HCT116 (cell line): ENCODE measurements around the gene PTGR1. TPM values are rescaled to one million over a fixed set of nuclear protein-coding genes. Genes with fewer than 3 reads are reported as not detected.

Source experiments
- ATAC-seq: fragments of 200-7000 bp; cut with Tn5 transposase; 2 replicates; pipeline ENCODE4 v1.9.1; 2020; ENCODE audit warnings: mild to moderate bottlenecking, moderate library complexity
- BruUV-seq: library from RNA; stranded (reverse); fragments of 400-500 nt; replicated peaks from 2 replicates; lab custom pipeline; 2021; lab: Mats Ljungman, UMichigan
- CTCF ChIA-PET: fragments of 300-600 bp; sonication (Branson Sonifier 250); formaldehyde crosslinking; loops from one replicate; lab custom pipeline; 2021; ENCODE audit warnings: antibody characterized with exemption; lab: Charles Lee
- POLR2A ChIA-PET: fragments of 300-600, 350-600 bp; sonication (Branson Sonifier 250); formaldehyde crosslinking; loops from one replicate; lab custom pipeline; 2021; ENCODE audit warnings: antibody characterized with exemption; lab: Charles Lee
- RAD21 ChIA-PET, 2 experiments: fragments of 300-600 bp; sonication (Branson Sonifier 250); formaldehyde crosslinking; loops; one replicate each; lab custom pipeline; 2023; ENCODE audit warnings: low total read pairs in 2 of 2; ENCODE audit not compliant: uncharacterized antibody in 2 of 2, unreplicated experiment in 2 of 2, low non-redundant PET in 1 of 2; lab: Charles Lee
- DNase-seq: peaks from one replicate; pipeline ENCODE4 v3.0.0-alpha.2; 2010; ENCODE audit warnings: low read depth, low spot score
- H2AFZ ChIP-seq: fragments of 200-600 bp; shearing (Covaris generic), sonication (generic); 2 replicates; pipeline ENCODE4 v1.6.1; 2017; ENCODE audit warnings: low read depth, mixed run types, mixed read lengths, antibody characterized with exemption, low read length; ENCODE audit not compliant: poor library complexity, severe bottlenecking
- H3K27ac ChIP-seq: 2 replicates; pipeline ENCODE4 v1.5.1; 2012; ENCODE audit warnings: low read depth, low read length
- H3K27me3 ChIP-seq: fragments of 200-600 bp; sonication (generic); 2 replicates; pipeline ENCODE4 v1.6.1; 2016; ENCODE audit warnings: mixed run types, low read length, mixed read lengths; ENCODE audit not compliant: insufficient read depth
- H3K36me3 ChIP-seq, 2 experiments: fragments of 200-500 bp in 1 of 2; fragments of 200-600 bp in 1 of 2; sonication (Bioruptor generic) in 1 of 2; sonication (generic) in 1 of 2; 2 replicates each; pipeline versions ENCODE4 v1.5.1 to v1.6.1; 2014 to 2016; ENCODE audit warnings: low read length in 2 of 2, inconsistent platforms in 1 of 2, mixed read lengths in 1 of 2, mixed run types in 1 of 2; ENCODE audit not compliant: insufficient read depth in 2 of 2, control insufficient read depth in 1 of 2
- H3K4me1 ChIP-seq, 2 experiments: fragments of 200-600 bp in 1 of 2; sonication (generic) in 1 of 2; 2 replicates each; pipeline versions ENCODE4 v1.5.1 to v1.6.1; 2012 to 2017; ENCODE audit warnings: low read length in 2 of 2, inconsistent platforms in 1 of 2, mild to moderate bottlenecking in 1 of 2, mixed read lengths in 1 of 2, mixed run types in 1 of 2, moderate library complexity in 1 of 2; ENCODE audit not compliant: insufficient read depth in 2 of 2, control insufficient read depth in 1 of 2
- H3K4me2 ChIP-seq: fragments of 200-600 bp; sonication (generic); 2 replicates; pipeline ENCODE4 v1.6.1; 2017; ENCODE audit warnings: mixed run types, low read length, mixed read lengths
- H3K4me3 ChIP-seq, 2 experiments: fragments of 200-600 bp in 1 of 2; sonication (generic) in 1 of 2; replicated peaks in 1 of 2; 2 replicates each; pipeline ENCODE4 v1.5.1; 2011 to 2016; ENCODE audit warnings: low read length in 2 of 2, control low read depth in 1 of 2, low read depth in 1 of 2, mild to moderate bottlenecking in 1 of 2, mixed read lengths in 1 of 2, mixed run types in 1 of 2
- H3K79me2 ChIP-seq: fragments of 200-600 bp; sonication (generic); 2 replicates; pipeline ENCODE4 v1.6.1; 2017; ENCODE audit warnings: mild to moderate bottlenecking, mixed run types, low read length, moderate library complexity, mixed read lengths; ENCODE audit not compliant: insufficient read depth
- H3K9ac ChIP-seq: fragments of 200-600 bp; sonication (generic); 2 replicates; pipeline ENCODE4 v1.6.1; 2016; ENCODE audit warnings: low read length, mixed read lengths
- H3K9me2 ChIP-seq: fragments of 200-600 bp; sonication (generic), shearing (Covaris generic); 2 replicates; pipeline ENCODE4 v1.6.1; 2017; ENCODE audit warnings: mixed run types, mild to moderate bottlenecking, moderate library complexity; ENCODE audit not compliant: insufficient read depth
- H3K9me3 ChIP-seq, 2 experiments: fragments of 200-500 bp in 1 of 2; fragments of 200-600 bp in 1 of 2; sonication (Bioruptor generic) in 1 of 2; sonication (generic) in 1 of 2; 2 replicates each; pipeline ENCODE4 v1.6.1; 2014 to 2017; ENCODE audit warnings: low read length in 2 of 2, mixed read lengths in 2 of 2, inconsistent platforms in 1 of 2, low read depth in 1 of 2, mild to moderate bottlenecking in 1 of 2, mixed run types in 1 of 2, moderate library complexity in 1 of 2; ENCODE audit not compliant: control insufficient read depth in 1 of 2, insufficient read depth in 1 of 2
- H4K20me1 ChIP-seq: fragments of 200-600 bp; sonication (generic), shearing (Covaris generic); 2 replicates; pipeline ENCODE4 v1.6.1; 2017; ENCODE audit warnings: mixed run types, mild to moderate bottlenecking, moderate library complexity; ENCODE audit not compliant: insufficient read depth
- CBX3 ChIP-seq: IDR thresholded peaks from 2 replicates; pipeline ENCODE4 v1.6.1; 2012; ENCODE audit warnings: low read depth
- CEBPB ChIP-seq: IDR thresholded peaks from 2 replicates; pipeline ENCODE4 v1.6.1; 2012; ENCODE audit warnings: low read depth
- EGR1 ChIP-seq: IDR thresholded peaks from 2 replicates; pipeline ENCODE4 v1.6.1; 2012; ENCODE audit warnings: low read depth
- ELF1 ChIP-seq: IDR thresholded peaks from 2 replicates; pipeline ENCODE4 v1.6.1; 2012; ENCODE audit warnings: low read depth, borderline replicate concordance
- EZH2 ChIP-seq: fragments of 200-600 bp; sonication (generic); IDR thresholded peaks from 2 replicates; pipeline ENCODE4 v1.6.1; 2017; ENCODE audit warnings: antibody characterized with exemption, mixed run types
- EZH2phosphoT487 ChIP-seq: fragments of 200-600 bp; IDR thresholded peaks from 2 replicates; pipeline ENCODE4 v1.6.1; 2018; ENCODE audit warnings: antibody characterized with exemption, borderline replicate concordance
- FOSL1 ChIP-seq: IDR thresholded peaks from 2 replicates; pipeline ENCODE4 v1.6.1; 2012; ENCODE audit warnings: low read depth
- MAX ChIP-seq: IDR thresholded peaks from 2 replicates; pipeline ENCODE4 v1.6.1; 2012
- POLR2A ChIP-seq: IDR thresholded peaks from 2 replicates; pipeline ENCODE4 v1.7.0; 2011; ENCODE audit warnings: borderline replicate concordance; ENCODE audit not compliant: insufficient read depth, insufficient read length; ENCODE audit errors: extremely low read depth
- RAD21 ChIP-seq: IDR thresholded peaks from 2 replicates; pipeline ENCODE4 v1.6.1; 2012; ENCODE audit warnings: low read depth, mild to moderate bottlenecking
- SIN3A ChIP-seq: IDR thresholded peaks from 2 replicates; pipeline ENCODE4 v1.6.1; 2012; ENCODE audit warnings: low read depth
- SP1 ChIP-seq: IDR thresholded peaks from 2 replicates; pipeline ENCODE4 v1.6.1; 2012; ENCODE audit warnings: low read depth
- SRF ChIP-seq: IDR thresholded peaks from 2 replicates; pipeline ENCODE4 v1.6.1; 2012; ENCODE audit warnings: low read depth
- TCF7L2 ChIP-seq: IDR thresholded peaks from 2 replicates; pipeline ENCODE4 v1.7.0; 2011; ENCODE audit warnings: borderline replicate concordance, inconsistent platforms; ENCODE audit not compliant: insufficient read depth, insufficient read length; ENCODE audit errors: extremely low read depth
- YY1 ChIP-seq: IDR thresholded peaks from 2 replicates; pipeline ENCODE4 v1.6.1; 2011; ENCODE audit warnings: low read length, low read depth, moderate library complexity, mild to moderate bottlenecking; ENCODE audit not compliant: insufficient replicate concordance; ENCODE audit errors: extremely low read depth
- ZFX ChIP-seq: fragments of 450-650 bp; IDR thresholded peaks from 2 replicates; pipeline ENCODE4 v1.6.1; 2017
- ZNF274 ChIP-seq: fragments of 200-500 bp; sonication (Bioruptor generic); IDR thresholded peaks from 2 replicates; pipeline ENCODE4 v1.6.1; 2014; ENCODE audit warnings: mild to moderate bottlenecking, low read depth, low read length, inconsistent platforms
- intact Hi-C: fragments of 100-400 bp; cut with micrococcal nuclease; formaldehyde crosslinking; loops from 2 replicates; pipeline ENCODE4 v1.10.0; 2022
- total RNA-seq: library from RNA; stranded (reverse); gene quantifications from one replicate; pipeline ENCODE4 v1.2.1, GENCODE V29; 2021; ENCODE audit not compliant: unreplicated experiment
- TF ChIP-seq, protein P1 (sequence below), 3 experiments: fragments of 200-600 bp in 1 of 3; sonication (generic) in 1 of 3; IDR thresholded peaks in 2 of 3; conservative IDR thresholded peaks in 1 of 3; 2 replicates each; pipeline ENCODE4 v1.5.1; 2012 to 2017; ENCODE audit warnings: low read depth in 2 of 3, low read length in 2 of 3, antibody characterized with exemption in 1 of 3, borderline replicate concordance in 1 of 3, control low read depth in 1 of 3, mild to moderate bottlenecking in 1 of 3, mixed read lengths in 1 of 3, mixed run types in 1 of 3, moderate library complexity in 1 of 3; ENCODE audit not compliant: insufficient read depth in 1 of 3
- TF ChIP-seq, protein P2 (sequence below): IDR thresholded peaks from 2 replicates; pipeline ENCODE4 v1.6.1; 2012; ENCODE audit warnings: low read depth
- TF ChIP-seq, protein P3 (sequence below): IDR thresholded peaks from 2 replicates; pipeline ENCODE4 v1.6.1; 2012

Gene PTGR1
- total RNA-seq, 1 experiment from 2014 or later: 53.9 TPM

DNA sequence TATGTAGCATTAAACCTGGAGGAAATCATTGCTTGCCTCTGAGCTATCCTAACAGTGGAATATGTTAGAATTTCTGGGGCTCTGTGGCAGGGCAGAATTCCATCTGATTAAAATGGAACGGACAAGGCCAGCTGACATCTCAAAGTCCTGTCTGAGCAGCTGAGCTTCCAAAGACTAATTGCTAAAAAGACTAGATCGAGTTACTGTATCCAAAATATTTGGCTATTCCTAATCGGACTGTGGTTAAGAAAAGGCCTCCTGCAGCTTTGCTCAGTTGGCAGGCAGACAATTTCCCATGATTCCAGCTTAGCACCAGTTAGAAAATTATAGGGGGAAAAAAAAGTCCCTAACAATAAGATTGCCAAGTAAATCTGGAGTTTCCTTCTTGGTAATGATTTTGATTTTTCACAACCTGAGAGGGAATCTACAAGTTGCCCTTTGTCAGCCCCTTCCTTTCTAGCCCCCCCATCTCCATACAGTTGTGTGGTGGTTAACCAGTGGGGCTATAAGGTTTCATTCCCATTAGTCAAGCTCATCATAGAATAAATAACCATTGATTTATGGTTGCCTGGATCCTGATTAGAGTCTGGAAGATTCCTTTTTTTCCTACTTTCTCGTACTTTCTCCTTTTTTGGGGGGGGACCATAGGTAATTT, 26.4 kb downstream of the PTGR1 start:
- Histone ChIP-seq H3K4me3 (no peak overlapping the region), H3K4me2 (no peak overlapping the region), H3K9me2 (no peaks in the 10 kb centered on the region), H3K79me2 (no peaks in the 10 kb centered on the region), H3K36me3 (peaks cover 49 to 52% of the 10 kb centered on the region in 2 experiments), H3K9ac (no peak overlapping the region), H3K9me3 (no peaks in the 10 kb centered on the region), H3K27me3 (no peaks in the 10 kb centered on the region), H4K20me1 (no peaks in the 10 kb centered on the region), H2AFZ (no peak overlapping the region), H3K27ac (no peak overlapping the region), H3K4me1 (no peaks in the 10 kb centered on the region)
- intact Hi-C loops: no loop called here
- no peak for ATAC-seq
- no peak for DNase-seq
- TF ChIP-seq RAD21: no peak
- TF ChIP-seq MAX: no peak
- TF ChIP-seq, protein P1, sequence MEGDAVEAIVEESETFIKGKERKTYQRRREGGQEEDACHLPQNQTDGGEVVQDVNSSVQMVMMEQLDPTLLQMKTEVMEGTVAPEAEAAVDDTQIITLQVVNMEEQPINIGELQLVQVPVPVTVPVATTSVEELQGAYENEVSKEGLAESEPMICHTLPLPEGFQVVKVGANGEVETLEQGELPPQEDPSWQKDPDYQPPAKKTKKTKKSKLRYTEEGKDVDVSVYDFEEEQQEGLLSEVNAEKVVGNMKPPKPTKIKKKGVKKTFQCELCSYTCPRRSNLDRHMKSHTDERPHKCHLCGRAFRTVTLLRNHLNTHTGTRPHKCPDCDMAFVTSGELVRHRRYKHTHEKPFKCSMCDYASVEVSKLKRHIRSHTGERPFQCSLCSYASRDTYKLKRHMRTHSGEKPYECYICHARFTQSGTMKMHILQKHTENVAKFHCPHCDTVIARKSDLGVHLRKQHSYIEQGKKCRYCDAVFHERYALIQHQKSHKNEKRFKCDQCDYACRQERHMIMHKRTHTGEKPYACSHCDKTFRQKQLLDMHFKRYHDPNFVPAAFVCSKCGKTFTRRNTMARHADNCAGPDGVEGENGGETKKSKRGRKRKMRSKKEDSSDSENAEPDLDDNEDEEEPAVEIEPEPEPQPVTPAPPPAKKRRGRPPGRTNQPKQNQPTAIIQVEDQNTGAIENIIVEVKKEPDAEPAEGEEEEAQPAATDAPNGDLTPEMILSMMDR (IDR thresholded peaks at IDR 0.05 in 2 of 3, conservative IDR thresholded peaks at IDR 0.05 in 1 of 3; ENCODE audit: borderline replicate concordance in 1 of 3, insufficient read depth in 1 of 3, low read depth in 2 of 3, low read length in 2 of 3): no peak
- TF ChIP-seq TCF7L2: no peak
- TF ChIP-seq CBX3: no peak
- no peak for TF ChIP-seq POLR2A
- no peak for TF ChIP-seq EZH2phosphoT487
- TF ChIP-seq ZFX: no peak
- no peak for TF ChIP-seq EGR1
- no peak for TF ChIP-seq SRF
- TF ChIP-seq ZNF274: no peak
- no peak for TF ChIP-seq SIN3A
- TF ChIP-seq EZH2: no peak
- TF ChIP-seq ELF1: no peak
- TF ChIP-seq YY1: no peak
- TF ChIP-seq, protein P2, sequence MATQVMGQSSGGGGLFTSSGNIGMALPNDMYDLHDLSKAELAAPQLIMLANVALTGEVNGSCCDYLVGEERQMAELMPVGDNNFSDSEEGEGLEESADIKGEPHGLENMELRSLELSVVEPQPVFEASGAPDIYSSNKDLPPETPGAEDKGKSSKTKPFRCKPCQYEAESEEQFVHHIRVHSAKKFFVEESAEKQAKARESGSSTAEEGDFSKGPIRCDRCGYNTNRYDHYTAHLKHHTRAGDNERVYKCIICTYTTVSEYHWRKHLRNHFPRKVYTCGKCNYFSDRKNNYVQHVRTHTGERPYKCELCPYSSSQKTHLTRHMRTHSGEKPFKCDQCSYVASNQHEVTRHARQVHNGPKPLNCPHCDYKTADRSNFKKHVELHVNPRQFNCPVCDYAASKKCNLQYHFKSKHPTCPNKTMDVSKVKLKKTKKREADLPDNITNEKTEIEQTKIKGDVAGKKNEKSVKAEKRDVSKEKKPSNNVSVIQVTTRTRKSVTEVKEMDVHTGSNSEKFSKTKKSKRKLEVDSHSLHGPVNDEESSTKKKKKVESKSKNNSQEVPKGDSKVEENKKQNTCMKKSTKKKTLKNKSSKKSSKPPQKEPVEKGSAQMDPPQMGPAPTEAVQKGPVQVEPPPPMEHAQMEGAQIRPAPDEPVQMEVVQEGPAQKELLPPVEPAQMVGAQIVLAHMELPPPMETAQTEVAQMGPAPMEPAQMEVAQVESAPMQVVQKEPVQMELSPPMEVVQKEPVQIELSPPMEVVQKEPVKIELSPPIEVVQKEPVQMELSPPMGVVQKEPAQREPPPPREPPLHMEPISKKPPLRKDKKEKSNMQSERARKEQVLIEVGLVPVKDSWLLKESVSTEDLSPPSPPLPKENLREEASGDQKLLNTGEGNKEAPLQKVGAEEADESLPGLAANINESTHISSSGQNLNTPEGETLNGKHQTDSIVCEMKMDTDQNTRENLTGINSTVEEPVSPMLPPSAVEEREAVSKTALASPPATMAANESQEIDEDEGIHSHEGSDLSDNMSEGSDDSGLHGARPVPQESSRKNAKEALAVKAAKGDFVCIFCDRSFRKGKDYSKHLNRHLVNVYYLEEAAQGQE: no peak
- TF ChIP-seq FOSL1: no peak
- TF ChIP-seq, protein P3, sequence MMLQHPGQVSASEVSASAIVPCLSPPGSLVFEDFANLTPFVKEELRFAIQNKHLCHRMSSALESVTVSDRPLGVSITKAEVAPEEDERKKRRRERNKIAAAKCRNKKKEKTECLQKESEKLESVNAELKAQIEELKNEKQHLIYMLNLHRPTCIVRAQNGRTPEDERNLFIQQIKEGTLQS: no peak
- TF ChIP-seq SP1: no peak
- TF ChIP-seq CEBPB: no peak
- POLR2A ChIA-PET: no interaction called here
- RAD21 ChIA-PET: no interaction called here
- CTCF ChIA-PET: no interaction called here
- BruUV-seq: no TSS peak
